HUDEP-2 (cell line): Measurements from ENCODE around the gene PDSS2.

ENCODE experiments used
- DNase-seq, 76 experiments: peaks; one replicate each; lab custom pipeline; 2025; ENCODE audit not compliant: unreplicated experiment in 76 of 76; lab: John Stamatoyannopoulos, UW

PDSS2 gene

DNA sequence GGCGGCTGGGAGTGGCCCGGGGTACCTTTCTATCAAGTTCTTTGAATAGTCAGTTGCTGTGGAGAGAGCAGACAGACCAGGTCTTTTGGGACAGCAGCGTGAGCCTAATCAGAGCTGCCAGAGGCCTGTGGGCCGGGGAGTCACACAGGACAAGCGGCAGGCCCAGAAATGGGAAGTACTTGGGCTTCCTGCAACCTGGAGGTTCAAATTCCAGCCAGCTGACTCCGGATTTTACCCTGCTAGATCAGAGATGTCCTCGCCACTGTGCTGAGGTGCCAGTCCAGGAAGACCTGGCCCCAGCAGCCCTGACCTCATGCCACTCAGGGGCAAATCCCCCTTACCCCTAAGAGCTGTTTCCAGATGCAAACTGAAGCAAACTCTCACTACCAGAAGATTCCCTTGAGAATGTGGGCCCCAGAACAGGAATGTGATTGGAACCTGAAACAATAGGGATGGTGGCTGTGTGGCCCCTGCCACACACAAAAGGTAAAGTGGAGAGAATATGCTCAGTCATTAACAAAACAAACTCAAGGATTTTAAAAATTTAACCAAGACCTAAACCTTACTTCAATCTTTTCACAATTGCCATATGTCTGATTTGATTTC is 353.8 kb downstream of the PDSS2 start:
- no peak for DNase-seq

GRCh38 chr6:107103082-107103481 is 356.3 kb downstream of the PDSS2 start:
- DNase-seq: no peak
